GM18507 (cell line): ENCODE measurements around the gene DVL1.

Experiments
- DNase-seq: peaks from one replicate; pipeline ENCODE4 v3.0.0; 2011; ENCODE audit warnings: low read depth; ENCODE audit not compliant: insufficient read length; ENCODE audit errors: extremely low spot score
- FAIRE-seq: peaks from 2 replicates; lab custom pipeline; 2011; peaks lifted over from hg19 to GRCh38; lab: Jason Lieb, UNC

DVL1 gene

GRCh38 chr1:1344655-1345361 lies 4.4 kb downstream of the DVL1 start:
- FAIRE-seq = no peak

DNA sequence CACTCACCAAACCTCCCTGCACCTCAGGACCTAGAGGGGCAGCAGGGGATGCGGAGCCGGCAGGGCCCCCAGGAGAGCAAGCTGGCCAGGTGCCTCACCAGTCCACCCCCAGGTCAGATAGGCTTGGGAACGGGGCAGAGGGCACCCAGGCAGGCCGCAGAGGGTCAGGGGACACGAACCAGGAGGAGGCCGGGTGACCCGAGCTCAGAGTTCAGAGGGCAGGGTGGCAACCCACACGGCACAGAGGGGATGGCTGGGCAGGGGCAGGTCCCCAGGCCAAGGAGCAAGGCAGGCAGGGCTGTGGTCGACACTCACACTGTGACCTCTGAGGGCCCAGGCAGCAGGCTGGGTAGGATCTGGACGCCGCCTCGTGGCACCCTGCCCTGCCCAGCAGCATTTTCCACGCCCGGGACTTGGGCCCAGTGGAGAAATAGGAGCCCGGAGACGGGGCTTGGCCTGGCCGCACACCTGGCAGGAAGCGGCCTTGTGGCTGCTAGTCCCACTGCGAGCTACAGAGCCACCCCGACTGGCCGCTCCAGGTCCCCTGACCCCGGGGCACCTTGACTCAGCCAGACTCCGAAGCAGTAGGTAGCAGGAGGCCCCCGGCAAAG lies 5.3 kb downstream of the DVL1 start:
- no peak for FAIRE-seq

More at GRCh38 chr1:1344655-1345361, 4.4 kb downstream of the DVL1 start:
- no peak for DNase-seq

GRCh38 chr1:1342584-1343115 lies 6.6 kb downstream of the DVL1 start:
- FAIRE-seq = no peak

More for the DNA sequence above, 5.3 kb downstream of the DVL1 start:
- no peak for DNase-seq

DNA sequence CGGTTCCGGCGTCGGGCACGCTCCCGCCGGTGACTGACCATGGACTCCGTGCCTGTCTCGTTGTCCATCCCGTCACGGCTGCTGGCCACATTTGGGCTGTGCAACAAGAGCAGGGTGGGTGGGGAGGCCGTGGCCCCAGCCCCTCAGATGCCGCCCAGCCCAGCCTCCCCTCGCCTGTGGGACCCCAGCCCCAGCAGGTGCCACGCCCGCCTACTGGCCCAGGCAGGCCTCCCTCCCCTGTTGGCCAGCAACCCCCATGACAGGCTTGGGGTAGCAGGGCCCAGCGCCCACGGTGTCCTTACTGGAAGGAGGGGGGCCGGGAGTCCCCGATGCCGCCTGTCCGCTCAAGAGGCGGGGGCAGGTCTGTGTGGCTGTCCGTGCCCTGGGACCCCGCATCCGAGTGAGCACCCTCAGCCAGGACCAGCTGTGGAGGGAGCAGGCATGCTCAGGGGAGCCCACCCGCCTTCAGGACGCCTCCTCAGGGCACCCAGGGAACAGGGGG lies 7.1 kb downstream of the DVL1 start:
- DNase-seq = no peak
- no peak for FAIRE-seq

More at GRCh38 chr1:1342584-1343115, 6.6 kb downstream of the DVL1 start:
- DNase-seq = no peak

GRCh38 chr1:1341549-1342021 lies 7.6 kb downstream of the DVL1 start:
- no peak for FAIRE-seq
- no peak for DNase-seq

DNA sequence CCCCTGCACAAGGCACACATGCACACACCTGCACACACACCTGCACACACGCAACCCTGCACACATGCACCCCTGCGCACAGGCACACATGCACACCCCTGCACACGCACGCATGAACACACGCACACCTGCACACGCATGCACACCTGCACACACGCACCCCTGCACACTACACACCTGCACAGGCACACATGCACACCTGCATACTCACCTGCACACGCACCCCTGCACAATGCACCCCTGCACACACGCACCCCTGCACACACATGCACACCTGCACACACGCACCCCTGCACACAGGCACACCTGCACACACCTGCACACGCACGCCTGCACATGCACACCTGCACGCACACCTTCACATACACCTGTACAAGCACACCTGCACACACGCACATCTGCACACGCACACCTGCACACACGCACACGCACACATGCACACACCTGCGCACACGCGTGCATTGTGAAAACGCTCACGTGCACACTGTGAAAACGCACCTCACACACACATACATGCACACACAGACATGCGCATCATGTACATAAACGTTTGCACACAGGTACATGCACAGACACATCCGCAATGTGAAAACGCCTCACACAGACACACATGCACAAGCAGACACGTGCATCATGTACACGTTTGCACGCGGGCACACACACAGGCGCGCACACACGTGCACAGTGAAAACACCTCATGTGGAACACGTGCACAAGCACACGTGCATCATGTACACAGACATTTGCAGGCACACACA lies 8.2 kb downstream of the DVL1 start:
- DNase-seq (no peak), FAIRE-seq (no peak)

DNA sequence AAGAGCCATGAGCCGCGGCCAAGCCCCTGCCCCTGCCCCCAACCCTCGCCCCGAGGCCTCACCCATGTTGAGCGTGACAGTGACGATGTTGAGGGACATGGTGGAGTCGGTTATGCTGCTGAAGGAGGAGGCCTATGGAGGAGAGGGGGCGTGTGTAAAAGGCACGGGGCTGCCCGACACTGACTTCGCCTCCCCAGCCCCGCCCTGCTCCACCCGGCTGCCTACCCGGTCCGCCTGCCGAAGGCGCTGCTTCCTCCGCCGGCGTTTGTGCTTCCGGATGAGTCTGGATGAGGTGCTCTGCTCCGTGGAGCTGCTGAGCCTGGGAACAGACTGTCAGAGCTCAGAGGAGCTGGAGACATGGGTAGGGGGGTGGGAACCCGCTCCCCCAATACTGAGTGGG lies 9.0 kb downstream of the DVL1 start:
- FAIRE-seq (no peak), DNase-seq (no peak)

GRCh38 chr1:1338278-1338677 lies 10.9 kb downstream of the DVL1 start:
- DNase-seq (no peak), FAIRE-seq (no peak)

DNA sequence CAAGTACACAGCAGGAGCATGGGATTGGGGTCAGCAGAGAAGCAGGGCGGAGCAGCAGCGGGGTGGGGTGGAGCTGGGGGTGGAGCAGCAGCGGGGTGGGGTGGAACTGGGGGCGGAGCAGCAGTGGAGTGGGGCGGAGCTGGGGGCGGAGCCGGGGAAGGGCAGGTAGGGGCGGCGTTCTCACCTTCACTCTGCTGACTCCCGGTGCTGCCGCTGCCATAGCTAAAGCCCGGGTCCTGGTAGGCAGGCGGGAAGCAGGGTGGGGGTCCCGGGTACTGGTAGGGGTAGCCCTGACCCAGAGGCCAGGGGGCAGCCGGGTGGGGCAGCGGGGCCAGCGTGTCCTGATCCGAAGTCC lies 11.4 kb downstream of the DVL1 start:
- DNase-seq (peak; percentile 52), FAIRE-seq (no peak)

- no peak for FAIRE-seq
- no peak for DNase-seq
Observed at GRCh38 chr1:1336931-1337792, 12.1 kb downstream of the DVL1 start.

DNA sequence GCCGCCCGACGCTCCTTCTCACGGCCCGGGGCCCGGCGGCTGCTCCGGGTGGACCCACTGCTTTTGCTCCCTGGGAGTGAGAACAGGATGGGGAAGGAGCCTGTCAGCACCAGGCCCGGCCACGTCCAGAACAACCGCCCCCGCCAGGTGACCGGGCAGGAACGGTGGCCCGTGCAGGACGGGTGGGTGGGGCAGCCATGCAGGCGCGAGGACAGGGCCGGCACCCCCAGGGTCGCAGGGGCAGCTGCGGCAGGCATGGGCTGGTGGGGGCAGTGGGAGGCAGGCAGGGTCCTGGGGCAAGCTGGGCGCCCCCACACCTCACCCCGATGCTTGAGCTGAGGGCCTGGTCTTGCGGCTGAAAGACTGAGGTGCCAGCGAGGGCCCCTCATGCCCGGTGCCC lies 12.8 kb downstream of the DVL1 start:
- no peak for FAIRE-seq
- no peak for DNase-seq

DNA sequence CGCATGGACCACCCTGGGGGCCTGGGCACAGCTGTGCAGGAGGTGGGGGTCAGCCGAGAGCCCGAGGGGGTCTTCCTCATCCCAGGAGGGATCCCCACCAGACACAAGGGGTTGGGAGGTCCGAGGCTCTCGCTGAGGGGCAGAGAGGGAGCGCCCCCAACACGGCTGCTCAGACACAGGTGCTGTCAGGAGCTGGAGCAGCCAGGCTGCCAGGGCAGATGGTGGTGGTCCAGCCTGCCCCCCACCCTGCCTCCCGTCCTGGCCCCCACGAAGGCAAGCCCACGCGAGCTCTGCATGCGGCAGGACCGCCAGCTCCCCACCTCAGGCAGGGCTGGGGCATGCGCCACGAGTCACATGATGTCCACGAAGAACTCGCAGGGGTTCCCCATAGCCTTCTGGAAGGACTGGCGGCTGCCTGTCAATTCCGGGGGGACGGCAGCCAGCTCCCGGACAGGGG lies 13.4 kb downstream of the DVL1 start:
- FAIRE-seq (no peak), DNase-seq (no peak)

- no peak for FAIRE-seq
- DNase-seq = no peak
Observed at GRCh38 chr1:1335283-1335682, 13.9 kb downstream of the DVL1 start.

DNA sequence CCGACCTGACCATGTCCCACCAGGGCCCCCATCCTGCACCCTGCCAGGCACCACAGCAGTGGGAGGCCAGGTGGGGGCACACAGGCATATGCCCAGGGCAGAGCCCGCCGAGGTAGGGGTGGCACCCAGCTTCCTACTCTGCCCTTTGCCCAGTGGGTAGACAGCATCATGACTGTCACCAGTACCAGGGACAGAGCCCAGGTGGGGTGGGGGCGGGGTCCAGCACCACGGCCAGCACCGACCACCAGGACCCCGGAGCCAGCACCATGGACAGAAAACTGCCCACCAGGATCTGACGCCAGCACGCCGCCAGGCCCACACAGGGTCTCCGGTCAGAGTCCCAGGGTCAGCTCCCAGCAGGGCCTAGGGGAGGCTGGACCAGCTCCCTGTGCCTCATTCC lies 14.4 kb downstream of the DVL1 start:
- no peak for DNase-seq
- FAIRE-seq = no peak

GRCh38 chr1:1333551-1334241 lies 15.5 kb downstream of the DVL1 start:
- DNase-seq = no peak
- FAIRE-seq = no peak

DNA sequence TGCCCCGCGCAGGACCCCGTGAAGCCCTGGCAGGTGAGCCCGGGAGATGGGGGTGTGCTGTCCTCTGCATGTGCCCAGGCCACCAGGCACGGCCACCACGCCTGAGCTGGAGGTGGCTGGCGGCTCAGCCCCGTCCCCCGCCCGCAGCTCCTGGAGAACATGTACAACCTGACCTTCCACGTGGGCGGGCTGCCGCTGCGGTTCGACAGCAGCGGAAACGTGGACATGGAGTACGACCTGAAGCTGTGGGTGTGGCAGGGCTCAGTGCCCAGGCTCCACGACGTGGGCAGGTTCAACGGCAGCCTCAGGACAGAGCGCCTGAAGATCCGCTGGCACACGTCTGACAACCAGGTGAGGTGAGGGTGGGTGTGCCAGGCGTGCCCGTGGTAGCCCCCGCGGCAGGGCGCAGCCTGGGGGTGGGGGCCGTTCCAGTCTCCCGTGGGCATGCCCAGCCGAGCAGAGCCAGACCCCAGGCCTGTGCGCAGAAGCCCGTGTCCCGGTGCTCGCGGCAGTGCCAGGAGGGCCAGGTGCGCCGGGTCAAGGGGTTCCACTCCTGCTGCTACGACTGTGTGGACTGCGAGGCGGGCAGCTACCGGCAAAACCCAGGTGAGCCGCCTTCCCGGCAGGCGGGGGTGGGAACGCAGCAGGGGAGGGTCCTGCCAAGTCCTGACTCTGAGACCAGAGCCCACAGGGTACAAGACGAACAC lies 16.3 kb downstream of the DVL1 start:
- DNase-seq = no peak
- FAIRE-seq = no peak

DNA sequence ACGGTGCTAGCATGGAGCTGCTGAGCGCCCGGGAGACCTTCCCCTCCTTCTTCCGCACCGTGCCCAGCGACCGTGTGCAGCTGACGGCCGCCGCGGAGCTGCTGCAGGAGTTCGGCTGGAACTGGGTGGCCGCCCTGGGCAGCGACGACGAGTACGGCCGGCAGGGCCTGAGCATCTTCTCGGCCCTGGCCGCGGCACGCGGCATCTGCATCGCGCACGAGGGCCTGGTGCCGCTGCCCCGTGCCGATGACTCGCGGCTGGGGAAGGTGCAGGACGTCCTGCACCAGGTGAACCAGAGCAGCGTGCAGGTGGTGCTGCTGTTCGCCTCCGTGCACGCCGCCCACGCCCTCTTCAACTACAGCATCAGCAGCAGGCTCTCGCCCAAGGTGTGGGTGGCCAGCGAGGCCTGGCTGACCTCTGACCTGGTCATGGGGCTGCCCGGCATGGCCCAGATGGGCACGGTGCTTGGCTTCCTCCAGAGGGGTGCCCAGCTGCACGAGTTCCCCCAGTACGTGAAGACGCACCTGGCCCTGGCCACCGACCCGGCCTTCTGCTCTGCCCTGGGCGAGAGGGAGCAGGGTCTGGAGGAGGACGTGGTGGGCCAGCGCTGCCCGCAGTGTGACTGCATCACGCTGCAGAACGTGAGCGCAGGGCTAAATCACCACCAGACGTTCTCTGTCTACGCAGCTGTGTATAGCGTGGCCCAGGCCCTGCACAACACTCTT lies 17.0 kb downstream of the DVL1 start:
- FAIRE-seq (no peak), DNase-seq (no peak)
